ENCODE measurements around the gene NDE1. TPM values are rescaled to one million over a fixed set of nuclear protein-coding genes. Genes with fewer than 3 reads are reported as not detected.

NDE1 gene
- total and polyA plus RNA-seq, 2 of the 4 experiments (the other 2 are of a cell fraction) = 22.7 to 29.2 TPM

- Histone ChIP-seq H3K4me3 (ENCODE audit: insufficient read depth, low read depth, low read length) (no peak overlapping the region), H4K5ac (ENCODE audit: low read depth, low read length) (no peak overlapping the region), H3K4me1 (ENCODE audit: control insufficient read depth, insufficient read depth, low read length) (no peaks in the 10 kb centered on the region), H3K27ac (ENCODE audit: insufficient read depth, low read length) (no peak overlapping the region), H2AFZ (replicated peaks; ENCODE audit: low read length, poor library complexity) (no peak overlapping the region), H2AK9ac (replicated peaks; ENCODE audit: low read depth, low read length, poor library complexity) (no peak overlapping the region), H3K36me3 (ENCODE audit: control insufficient read depth, insufficient read depth, low read length) (no peaks in the 10 kb centered on the region), H2BK15ac (ENCODE audit: low read depth, low read length) (no peak overlapping the region), H4K8ac (ENCODE audit: low read depth in 2 of 2, low read length in 2 of 2) (no peak overlapping the region), H3K4me2 (ENCODE audit: low read depth, low read length) (no peak overlapping the region), H4K20me1 (ENCODE audit: insufficient read depth, low read length) (no peaks in the 10 kb centered on the region), H3K9me1 (ENCODE audit: insufficient read depth, low read length) (no peaks in the 10 kb centered on the region), H3K27me3 (ENCODE audit: control insufficient read depth, insufficient read depth, low read length) (no peaks in the 10 kb centered on the region), H3K4ac (ENCODE audit: low read depth, low read length) (no peak overlapping the region), H3K9me3 (ENCODE audit: control insufficient read depth, insufficient read depth, low read length) (no peaks in the 10 kb centered on the region), H2AK5ac (ENCODE audit: low read depth, low read length) (no peak overlapping the region; the same call in 1 of the 2 replicates), H3K14ac (replicated peaks; ENCODE audit: low read depth, low read length) (no peak overlapping the region), H2BK5ac (ENCODE audit: low read depth, low read length, poor library complexity, severe bottlenecking) (no peak overlapping the region), H3K23ac (ENCODE audit: low read depth, low read length) (no peak overlapping the region), H4K91ac (ENCODE audit: insufficient read depth, low read depth, low read length) (no peak overlapping the region), H3K9ac (ENCODE audit: low read depth, low read length) (no peak overlapping the region), H3K79me1 (ENCODE audit: low read depth in 1 of 2, low read length in 2 of 2) (no peaks in the 10 kb centered on the region), H2BK20ac (ENCODE audit: low read depth, low read length) (no peak overlapping the region), H3K18ac (ENCODE audit: low read depth, low read length) (no peak overlapping the region), H3K56ac (ENCODE audit: extremely low read depth, insufficient read depth, low read length) (no peak overlapping the region), H2BK120ac (ENCODE audit: low read depth, low read length) (no peak overlapping the region)
- ChIA-PET CTCF (interaction anchor here (0.8 kb wide), 1 partner anchor 434 kb away, joined by 3 read pairs; no protein-coding TSS in a partner anchor), POLR2A (ENCODE audit: unreplicated experiment) (no interaction called here)
- BruUV-seq (replicated peaks) = no TSS peak
- ATAC-seq (ENCODE audit: low read depth) (no peak), DNase-seq (no peak)
- intact Hi-C loops (cut with micrococcal nuclease) (no loop called here), dilution Hi-C loops (cut with HindIII; ENCODE audit: low sequenced_read_pairs, unreplicated experiment) (no loop called here), in situ Hi-C loops (cut with MboI; ENCODE audit: low sequenced_read_pairs) (no loop called here)
- WGBS, 2 experiments (ENCODE audit: extremely low coverage in 2 of 2, insufficient read length in 1 of 2) = 93% methylated on average over 3 of the region's 12 CpGs; no CpG with 5 or more reads in 1 of the 2 experiments
- TF ChIP-seq CEBPB (IDR thresholded peaks at IDR 0.05; ENCODE audit: low read depth, low read length) = peak; percentile 29; the same call in 1 of the 2 replicates
- no peak for TF ChIP-seq BHLHE40 (IDR thresholded peaks at IDR 0.05; ENCODE audit: low read depth, low read length)
- no peak for TF ChIP-seq RAD21 (IDR thresholded peaks at IDR 0.05; ENCODE audit: low read length)
- TF ChIP-seq MAFK (IDR thresholded peaks at IDR 0.05; ENCODE audit: low read depth, low read length) = no peak
Observed at GRCh38 chr16:15752717-15753488, 102.9 kb downstream of the NDE1 start.

Measured in IMR-90 (cell line).